ENCODE results near the gene TPM1. TPM values are rescaled to one million over a fixed set of nuclear protein-coding genes. Genes with fewer than 3 reads are reported as not detected.

The TPM1 gene
- polyA plus RNA-seq, 6 donors from 2014 or later: 1.7 to 6.9 (median 4.0) TPM

Other genes with a start within 250 kb of the TPM1 start
- 10 to 100 TPM in 5 of 6 donors, 1 to 10 TPM in 1; 9.0 to 22.2 (median 16.1) TPM for gene LACTB, start 79.1 kb downstream of the TPM1 start, polyA plus RNA-seq (ENCODE audit: low read depth in 6 of 6)
- gene RPS27L, start 114.7 kb downstream of the TPM1 start, polyA plus RNA-seq (ENCODE audit: low read depth in 6 of 6): 100 to 1,000 TPM in 5 of 6 donors, 10 to 100 TPM in 1; 87.2 to 215 (median 166) TPM
- 10 to 100 TPM; 24.4 to 64.4 (median 58.6) TPM for gene RAB8B, start 146.9 kb downstream of the TPM1 start, polyA plus RNA-seq (ENCODE audit: low read depth in 6 of 6)
- gene APH1B, start 234.9 kb downstream of the TPM1 start, polyA plus RNA-seq (ENCODE audit: low read depth in 6 of 6): 10 to 100 TPM; 12.6 to 26.5 (median 20.0) TPM